Lower leg skin (tissue), 3 donors: ENCODE measurements around the gene MAGT1.
"Not testable (repeated sequence)": the region's sequence is repeated elsewhere in the genome, so short reads cannot be mapped to it uniquely, and the experiment has no call there.

Experiments
- CTCF ChIP-seq, 3 donors: fragments of 450-650 bp; IDR thresholded peaks; one replicate each; pipeline ENCODE4 v1.5.1; 2016; ENCODE audit warnings: antibody characterized with exemption in 3 of 3, mild to moderate bottlenecking in 3 of 3, moderate library complexity in 2 of 3
- POLR2A ChIP-seq, 2 donors: fragments of 450-650 bp; IDR thresholded peaks; one replicate each; pipeline ENCODE4 v1.6.1; 2016 to 2017; ENCODE audit warnings: antibody characterized with exemption in 2 of 2, mild to moderate bottlenecking in 1 of 2, moderate library complexity in 1 of 2

- TF ChIP-seq POLR2A, CTCF (IDR thresholded peaks at IDR 0.05): not testable (repeated sequence)
Observed at GRCh38 chrX:77831544-77831943, 63.7 kb downstream of the MAGT1 start.
